DMS153 treated with DMSO at 0.1 percent for 48 hours (cell line): ENCODE data around the gene PET117.
"Not testable (repeated sequence)": the region's sequence is repeated elsewhere in the genome, so short reads cannot be mapped to it uniquely, and the experiment has no call there.

Source experiments
- DNase-seq: peaks from one replicate; lab custom pipeline; 2025; ENCODE audit not compliant: unreplicated experiment; lab: John Stamatoyannopoulos, UW

The PET117 gene

GRCh38 chr20:18156045-18156444, 18.4 kb downstream of the PET117 start:
- no peak for DNase-seq

GRCh38 chr20:18164356-18164755, 26.7 kb downstream of the PET117 start:
- no peak for DNase-seq

DNA sequence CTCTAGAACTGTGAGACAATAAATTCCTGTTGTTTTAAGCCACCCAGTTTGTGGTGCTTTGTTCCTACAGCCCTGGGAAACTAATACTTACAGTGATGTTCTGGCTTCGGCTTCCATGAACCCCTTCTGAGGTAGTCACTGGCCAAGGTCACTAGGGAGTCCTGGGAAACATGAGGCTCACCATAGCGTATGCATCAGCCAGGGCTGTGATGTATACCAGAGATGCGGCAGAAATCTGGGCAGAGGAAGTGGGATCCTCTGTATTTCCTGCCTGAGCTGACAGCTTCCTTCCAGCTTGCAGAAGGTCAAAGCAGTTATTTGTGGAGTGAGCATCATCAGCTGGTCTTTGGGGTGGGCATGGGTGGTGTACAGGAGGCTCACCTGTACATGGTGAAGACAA, 27.9 kb downstream of the PET117 start:
- DNase-seq, result no peak

- DNase-seq, result no peak
Measured at GRCh38 chr20:18166241-18166881, 28.7 kb downstream of the PET117 start.

GRCh38 chr20:18166950-18167349, 29.3 kb downstream of the PET117 start:
- DNase-seq, result no peak

DNA sequence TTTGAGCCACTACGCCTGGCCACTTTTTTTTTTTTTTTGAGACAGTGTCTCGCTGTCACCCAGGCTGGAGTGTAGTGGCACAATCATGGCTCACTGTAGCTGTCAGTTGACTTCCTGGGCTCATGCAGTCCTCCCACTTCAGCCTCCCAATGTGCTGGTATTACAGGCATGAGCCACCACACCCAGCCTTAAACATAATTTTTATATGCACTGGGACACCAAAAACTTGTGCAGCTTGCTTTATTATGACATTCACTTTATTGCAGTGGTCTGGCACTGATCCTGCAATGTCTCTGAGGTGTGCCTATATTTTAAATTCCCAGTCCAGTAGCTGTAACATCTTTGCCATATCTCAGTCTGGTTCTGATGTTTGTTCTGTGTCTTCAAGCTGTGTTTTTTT, 34.7 kb downstream of the PET117 start:
- DNase-seq, result no peak

- no peak for DNase-seq
Measured at GRCh38 chr20:18174906-18175683, 37.4 kb downstream of the PET117 start.

DNA sequence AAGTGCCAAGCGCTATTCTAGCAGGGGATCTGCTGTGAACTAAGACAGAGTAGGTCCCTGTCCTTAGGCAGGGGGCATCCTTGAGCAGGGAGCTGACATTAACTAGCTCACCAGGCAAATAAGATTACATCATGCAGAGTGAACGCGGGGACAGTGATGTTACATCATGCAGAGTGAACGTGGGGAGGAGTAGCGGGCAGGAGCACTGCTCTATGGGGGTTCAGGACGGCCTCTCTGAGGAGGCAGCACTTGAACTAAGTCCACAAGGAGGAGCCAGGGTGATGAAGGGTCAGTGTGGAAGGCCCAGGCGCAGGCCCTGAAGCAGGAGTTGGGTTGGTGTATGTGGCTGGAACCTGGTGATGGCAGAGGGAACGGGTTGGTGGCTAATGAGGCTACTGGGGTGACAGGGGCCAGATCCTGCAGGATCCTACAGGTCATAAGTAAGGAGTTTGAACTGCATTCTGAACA, 38.7 kb downstream of the PET117 start:
- DNase-seq, result no peak

- DNase-seq, result not testable (repeated sequence)
Measured at GRCh38 chr20:18180366-18180765, 42.7 kb downstream of the PET117 start.

- DNase-seq, result no peak
Measured at GRCh38 chr20:18180815-18181214, 43.2 kb downstream of the PET117 start.

GRCh38 chr20:18187020-18187419, 49.4 kb downstream of the PET117 start:
- no peak for DNase-seq

DNA sequence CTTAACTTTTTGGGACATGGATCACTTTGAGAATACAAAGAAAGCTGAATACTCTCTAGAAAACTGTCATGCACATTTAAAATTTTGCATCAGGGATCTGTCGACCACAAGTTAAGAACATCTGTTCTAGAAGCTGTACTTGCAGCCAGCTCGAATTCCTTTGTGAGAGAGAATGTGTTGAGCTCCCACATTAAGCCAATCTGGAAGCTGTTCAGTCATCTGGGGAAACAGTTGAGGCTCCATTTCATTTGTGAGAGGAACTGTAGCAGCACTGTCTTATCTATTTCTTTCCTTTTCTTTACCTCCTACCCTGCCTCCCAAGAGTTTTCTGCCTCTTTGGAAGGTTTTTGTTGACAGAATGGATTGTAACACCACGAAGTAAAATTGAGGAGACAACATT, 50.8 kb downstream of the PET117 start:
- no peak for DNase-seq

DNA sequence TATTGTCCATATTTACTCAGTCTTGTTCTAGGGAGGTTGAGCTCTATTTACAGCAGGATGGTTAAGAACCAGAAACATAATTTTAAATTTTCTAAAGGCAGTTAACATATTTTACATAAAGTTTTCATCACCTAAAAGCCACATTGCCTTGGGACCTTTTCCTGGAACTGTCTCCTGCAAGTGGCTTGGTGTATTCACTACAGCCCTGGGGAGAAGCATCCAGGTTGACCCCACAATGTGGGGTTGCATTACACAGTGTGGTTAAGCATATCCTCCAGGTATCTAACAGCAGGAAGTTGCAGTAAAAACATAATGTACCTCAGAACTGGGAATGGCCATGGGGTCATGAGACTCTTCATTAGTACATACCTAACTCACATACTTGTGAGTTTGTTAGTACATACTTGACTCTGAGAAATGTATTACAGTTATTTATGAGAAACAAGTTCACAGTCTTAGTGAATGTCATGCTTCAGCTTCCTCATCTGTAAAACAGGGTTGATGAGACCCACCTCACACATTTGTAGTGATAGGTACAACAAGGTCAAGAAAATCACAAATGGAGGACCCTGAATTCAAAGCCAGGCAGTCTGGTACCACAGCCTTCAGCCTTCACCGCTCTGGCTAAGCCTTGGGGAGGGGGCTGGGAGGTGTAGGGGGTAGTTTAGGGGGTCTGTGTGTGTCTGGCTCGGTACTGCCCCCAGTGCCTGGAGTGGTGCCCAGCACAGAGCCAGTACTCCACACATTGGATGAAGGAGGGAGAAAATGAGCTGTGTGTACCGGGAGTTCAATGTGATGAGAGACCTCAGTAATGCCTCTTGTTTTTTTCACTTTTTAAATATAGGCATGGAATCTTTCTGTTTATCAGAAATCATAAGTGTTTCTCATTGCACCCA, 52.9 kb downstream of the PET117 start:
- DNase-seq, result no peak

DNA sequence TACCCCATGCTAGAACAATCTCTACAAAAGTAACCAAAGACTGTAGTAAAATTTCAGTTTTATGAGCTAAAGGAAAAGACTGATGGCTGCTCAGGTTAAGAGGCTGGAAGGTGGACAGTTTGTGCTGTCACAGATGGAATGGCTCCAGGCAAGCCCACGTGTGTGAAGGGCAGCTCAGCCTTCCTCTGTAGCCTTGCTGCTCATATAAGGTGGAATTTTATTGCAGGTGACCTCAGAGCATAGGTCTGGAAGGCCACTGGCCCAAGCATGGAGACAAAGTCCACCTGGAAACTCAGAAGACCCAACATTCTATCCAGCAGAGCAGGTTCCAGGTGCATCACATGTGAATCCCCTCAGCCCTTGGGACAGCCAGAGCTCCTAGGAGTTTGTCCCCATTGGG, 53.6 kb downstream of the PET117 start:
- DNase-seq, result no peak
